GM18951 (cell line): Measurements from ENCODE around the gene WDFY4.

Experiments
- POLR2A ChIP-seq: IDR thresholded peaks from 4 replicates; pipeline ENCODE4 v1.6.1; 2011; ENCODE audit warnings: mild to moderate bottlenecking; ENCODE audit not compliant: insufficient read length, insufficient read depth; ENCODE audit errors: extremely low read depth
- in situ Hi-C: fragments of 300-500 bp; cut with MboI; formaldehyde crosslinking; loops from one replicate; pipeline ENCODE4 v1.12.0; 2022; ENCODE audit warnings: low sequenced_read_pairs, mixed read lengths, inconsistent platforms; ENCODE audit not compliant: unreplicated experiment

Gene WDFY4

DNA sequence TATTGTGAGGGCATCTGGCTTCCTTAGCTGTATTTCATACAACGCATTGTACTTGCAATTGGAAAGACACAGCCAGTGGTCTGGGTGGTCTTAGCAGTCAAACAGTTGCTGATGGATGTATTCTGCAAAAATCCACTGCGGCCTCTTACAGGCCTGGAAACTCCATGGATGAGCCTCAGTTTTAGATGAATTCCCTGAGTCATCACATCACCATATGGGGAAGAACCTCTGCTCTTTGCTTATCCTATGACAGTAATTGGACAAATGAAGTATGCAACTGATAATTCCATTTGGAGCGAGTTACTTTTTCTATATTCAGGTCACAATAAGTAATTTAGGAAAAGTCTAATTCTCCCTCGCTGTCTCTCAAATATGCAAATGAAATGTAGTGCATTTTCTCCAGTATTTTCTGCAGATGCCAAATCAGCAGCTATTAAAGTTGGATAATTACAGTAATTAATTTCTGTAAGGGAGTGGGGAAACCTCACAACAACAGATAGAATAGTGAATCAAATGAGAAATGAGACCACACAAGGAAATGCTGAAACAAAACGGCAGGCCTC lies 78.8 kb downstream of the WDFY4 start:
- no peak for TF ChIP-seq POLR2A
- in situ Hi-C loops = no loop called here

GRCh38 chr10:48764486-48764885 lies 79.8 kb downstream of the WDFY4 start:
- in situ Hi-C loops = no loop called here
- no peak for TF ChIP-seq POLR2A

DNA sequence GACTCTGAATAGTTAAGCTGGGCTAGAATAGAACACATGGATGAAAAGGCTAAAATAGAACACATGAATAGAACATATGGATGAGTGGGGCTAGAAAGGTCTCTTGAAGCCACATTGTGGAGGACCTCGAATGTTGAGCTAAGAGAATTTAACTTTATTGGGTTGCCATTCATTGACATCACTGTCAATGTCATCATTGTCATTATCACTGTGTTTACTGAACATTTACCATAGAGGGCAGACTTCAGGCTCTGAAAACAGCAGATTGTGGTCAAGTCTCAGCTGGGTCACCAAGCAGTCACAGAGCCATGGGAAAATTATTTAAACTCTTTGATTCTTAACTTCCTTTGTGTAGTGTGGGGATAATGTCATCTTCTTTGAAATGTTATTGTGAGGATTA lies 80.4 kb downstream of the WDFY4 start:
- in situ Hi-C loops = no loop called here
- TF ChIP-seq POLR2A = no peak

- in situ Hi-C loops = no loop called here
- TF ChIP-seq POLR2A = no peak
Observed at GRCh38 chr10:48765527-48765926, 80.9 kb downstream of the WDFY4 start.

- in situ Hi-C loops = no loop called here
- TF ChIP-seq POLR2A = no peak
Observed at GRCh38 chr10:48767373-48768143, 82.9 kb downstream of the WDFY4 start.

DNA sequence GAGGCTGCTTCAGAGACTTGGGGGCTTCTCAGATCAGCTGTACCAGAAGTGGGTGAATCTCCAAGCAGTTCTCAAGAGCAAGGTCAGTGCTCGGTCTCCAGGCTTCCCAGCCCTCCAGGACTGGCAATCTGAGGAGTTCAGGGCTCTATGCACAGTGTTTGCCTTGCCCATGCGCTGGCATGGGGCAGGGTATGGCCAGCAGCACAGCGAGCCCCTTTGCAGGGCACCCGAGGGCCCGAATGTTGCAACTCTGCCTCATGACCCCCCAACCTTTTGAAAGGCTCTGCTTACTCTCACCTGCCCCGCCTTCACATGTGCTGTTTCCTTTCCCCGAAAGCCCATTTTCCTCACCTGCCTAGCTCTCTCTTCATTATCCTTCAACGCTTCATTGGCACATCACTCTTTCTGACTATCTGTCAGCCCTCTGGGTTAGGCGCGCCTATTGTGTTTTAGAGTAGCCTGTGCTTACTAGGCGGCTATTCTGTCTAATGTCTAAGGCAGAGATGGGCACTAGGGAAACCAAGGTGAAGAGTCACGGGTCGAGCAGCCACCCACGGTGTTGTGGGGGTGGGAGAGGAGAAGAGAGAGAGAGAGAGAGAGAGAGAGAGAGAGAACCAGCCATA lies 83.6 kb downstream of the WDFY4 start:
- in situ Hi-C loops = no loop called here
- no peak for TF ChIP-seq POLR2A

GRCh38 chr10:48768926-48769325 lies 84.3 kb downstream of the WDFY4 start:
- TF ChIP-seq POLR2A = no peak
- in situ Hi-C loops = no loop called here

- no peak for TF ChIP-seq POLR2A
- in situ Hi-C loops = no loop called here
Observed at GRCh38 chr10:48769706-48770435, 85.2 kb downstream of the WDFY4 start.

DNA sequence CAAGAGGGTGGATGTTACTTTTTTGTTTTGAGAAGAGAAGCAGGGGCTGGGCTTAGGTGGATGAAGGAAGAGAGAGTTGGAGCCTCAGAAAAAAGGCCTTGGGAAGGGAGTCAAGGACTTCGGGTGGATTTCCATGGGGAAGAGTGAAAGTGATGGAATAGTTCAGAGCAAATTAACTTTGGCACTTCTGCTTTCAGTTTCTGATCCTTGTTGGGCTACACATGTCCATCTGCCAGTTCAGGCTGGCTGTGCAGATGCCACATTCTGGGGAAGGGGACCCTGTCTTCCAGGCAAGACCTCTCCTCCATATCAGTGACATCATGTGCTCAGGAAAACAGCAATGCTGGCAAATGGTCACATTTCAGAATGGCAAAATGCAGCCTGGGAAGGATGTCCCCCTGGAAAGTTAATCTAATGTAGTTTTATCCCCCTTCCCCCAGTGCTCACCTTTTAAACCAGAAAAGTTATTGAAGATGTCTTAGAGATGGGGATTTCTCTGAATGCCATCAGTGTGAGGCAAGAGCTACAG lies 86.0 kb downstream of the WDFY4 start:
- no peak for TF ChIP-seq POLR2A
- in situ Hi-C loops = no loop called here

DNA sequence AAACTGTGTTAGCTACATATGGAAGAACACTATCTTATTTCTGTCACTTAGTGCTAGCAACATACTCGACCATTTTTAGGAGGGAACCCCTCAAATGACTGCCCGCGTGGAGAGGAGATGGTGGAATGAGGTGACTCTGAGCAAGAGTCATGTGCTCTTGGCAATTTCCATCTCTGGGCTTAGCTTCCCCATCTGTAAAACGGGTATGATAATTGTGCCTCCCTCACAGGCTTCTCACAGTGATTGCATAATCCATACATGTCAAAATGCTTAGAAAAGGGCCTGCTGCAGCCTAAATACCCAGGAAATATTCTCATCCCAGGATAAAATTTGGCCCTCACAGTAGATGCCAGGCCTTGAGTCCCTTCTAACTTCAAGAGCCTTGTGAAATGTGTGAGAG lies 86.6 kb downstream of the WDFY4 start:
- in situ Hi-C loops = no loop called here

DNA sequence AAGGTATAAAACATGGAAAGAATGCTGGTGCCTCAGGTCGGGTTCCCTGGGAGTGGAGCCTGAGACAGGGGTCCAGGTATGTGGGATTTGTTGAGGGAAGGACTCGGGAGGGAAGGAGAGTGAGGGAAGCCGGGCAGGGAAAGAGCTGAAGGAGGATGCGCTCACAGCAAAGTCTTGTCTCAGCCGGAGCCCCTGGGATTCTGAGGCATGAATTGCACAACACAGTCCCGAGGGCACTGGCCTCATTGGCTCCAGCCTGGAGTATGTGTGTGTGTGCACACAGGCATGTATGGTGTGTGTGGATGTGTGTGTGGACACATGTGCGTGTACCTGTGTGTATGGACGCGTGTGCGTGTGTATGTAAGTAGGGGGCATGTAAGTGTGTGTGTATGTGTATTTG lies 87.4 kb downstream of the WDFY4 start:
- in situ Hi-C loops = no loop called here
- TF ChIP-seq POLR2A = no peak

More for the DNA sequence above, 86.6 kb downstream of the WDFY4 start:
- TF ChIP-seq POLR2A = no peak

- in situ Hi-C loops = no loop called here
- no peak for TF ChIP-seq POLR2A
Observed at GRCh38 chr10:48773580-48773979, 88.9 kb downstream of the WDFY4 start.
